Activated T-helper 9 cell treated with anti-CD3 and anti-CD28 coated beads, Interleukin-2, amount 50 U/mL, for 16 hours (primary cell): Measurements from ENCODE around the gene OR52E1.
"Not testable (repeated sequence)": the region's sequence is repeated elsewhere in the genome, so short reads cannot be mapped to it uniquely, and the experiment has no call there.

Experiments used
- DNase-seq: peaks from one replicate; pipeline ENCODE4 v3.0.0-alpha.2; 2020; ENCODE audit warnings: low read depth

OR52E1 gene

GRCh38 chr11:5069272-5069671, at the start of gene OR52E1:
Gene OR52E1, plus strand, starts transcription at chr11:5069572.
- no peak for DNase-seq

GRCh38 chr11:5021996-5022395, 47.4 kb upstream of the OR52E1 start:
- no peak for DNase-seq

GRCh38 chr11:5036669-5037068, 32.7 kb upstream of the OR52E1 start:
- DNase-seq, result no peak

GRCh38 chr11:5037926-5038325, 31.4 kb upstream of the OR52E1 start:
- no peak for DNase-seq

GRCh38 chr11:5038341-5038740, 31.0 kb upstream of the OR52E1 start:
- DNase-seq, result no peak

- DNase-seq, result no peak
Measured at GRCh38 chr11:5040876-5041275, 28.5 kb upstream of the OR52E1 start.

- no peak for DNase-seq
Measured at GRCh38 chr11:5042091-5042490, 27.3 kb upstream of the OR52E1 start.

- DNase-seq, result no peak
Measured at GRCh38 chr11:5043380-5043779, 26.0 kb upstream of the OR52E1 start.

GRCh38 chr11:5046226-5046625, 23.1 kb upstream of the OR52E1 start, which contains the start of gene OR52J3:
Gene OR52J3, plus strand, starts transcription at chr11:5046526. Its CDS starts 0 bp downstream, at chr11:5046526.
- DNase-seq, result no peak

- no peak for DNase-seq
Measured at GRCh38 chr11:5046754-5047330, 22.5 kb upstream of the OR52E1 start.

GRCh38 chr11:5058679-5059078, 10.7 kb upstream of the OR52E1 start:
- not testable (repeated sequence) for DNase-seq

GRCh38 chr11:5059391-5059790, 10.0 kb upstream of the OR52E1 start, which contains the start of gene OR52E2:
Gene OR52E2, minus strand, starts transcription at chr11:5059627. Its CDS starts 0 bp downstream, at chr11:5059627.
- DNase-seq, result no peak

- DNase-seq, result no peak
Measured at GRCh38 chr11:5065027-5065426, 4.3 kb upstream of the OR52E1 start.

GRCh38 chr11:5071799-5072198, 2.4 kb downstream of the OR52E1 start:
- DNase-seq, result no peak

GRCh38 chr11:5081405-5081804, 12.0 kb downstream of the OR52E1 start:
- DNase-seq, result no peak

- no peak for DNase-seq
Measured at GRCh38 chr11:5083602-5084001, 14.2 kb downstream of the OR52E1 start.

GRCh38 chr11:5088556-5088955, 19.2 kb downstream of the OR52E1 start:
- DNase-seq, result no peak

- DNase-seq, result no peak
Measured at GRCh38 chr11:5090668-5091067, 21.3 kb downstream of the OR52E1 start.

- DNase-seq, result no peak
Measured at GRCh38 chr11:5092821-5093585, 23.6 kb downstream of the OR52E1 start.

- DNase-seq, result no peak
Measured at GRCh38 chr11:5096011-5096410, 26.6 kb downstream of the OR52E1 start.

- DNase-seq, result no peak
Measured at GRCh38 chr11:5102246-5102645, 32.9 kb downstream of the OR52E1 start.

GRCh38 chr11:5103066-5103465, 33.7 kb downstream of the OR52E1 start:
- no peak for DNase-seq

GRCh38 chr11:5107285-5107684, 37.9 kb downstream of the OR52E1 start:
- DNase-seq, result no peak

GRCh38 chr11:5115339-5115738, 46.0 kb downstream of the OR52E1 start:
- DNase-seq, result no peak
